ENCODE results near the gene BLMH. TPM values are rescaled to one million over a fixed set of nuclear protein-coding genes. Genes with fewer than 3 reads are reported as not detected.
A peak's percentile ranks its signal among the peaks of the same experiment; 100 is the strongest.

The BLMH gene
- total and polyA plus RNA-seq, 7 donors, result 17.0 to 33.0 (median 23.6) TPM

DNA sequence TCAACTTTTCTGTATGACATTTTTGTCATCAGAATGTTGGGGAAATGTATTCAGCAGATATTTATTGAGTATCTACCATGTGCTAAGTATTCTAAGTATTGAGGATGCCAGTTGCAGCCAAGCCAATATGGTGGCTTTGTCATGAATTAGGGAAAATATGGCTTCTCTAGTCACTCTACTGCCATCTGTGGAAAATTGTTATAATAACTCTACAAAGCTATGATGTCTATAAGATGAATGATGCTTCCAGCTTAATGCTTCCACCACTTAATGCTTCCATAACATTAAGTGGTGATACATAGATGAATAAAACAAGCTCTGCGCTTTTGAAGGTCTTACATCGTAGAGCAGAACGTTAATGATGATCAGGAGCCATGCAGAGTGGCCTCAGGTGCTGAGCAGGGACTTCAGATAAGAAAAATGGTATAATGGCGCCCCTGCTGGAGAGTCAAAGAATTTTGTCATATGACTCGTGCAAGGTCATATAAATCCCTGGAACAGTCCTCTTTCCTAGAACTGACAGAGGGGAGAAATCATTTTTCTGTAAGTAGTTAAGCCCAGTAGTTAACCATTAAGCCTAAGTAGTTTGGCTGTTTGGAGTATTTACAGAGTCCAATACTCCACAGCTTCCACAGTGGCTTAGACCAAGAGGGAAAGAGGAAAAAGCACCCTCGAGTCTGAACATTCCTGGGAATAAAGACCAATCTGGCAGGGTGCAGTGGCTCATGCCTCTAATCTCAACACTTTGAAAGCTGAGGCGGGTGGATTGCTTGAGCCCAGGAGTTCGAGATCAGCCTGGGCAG is 44.8 kb upstream of the BLMH start:
- Histone ChIP-seq H3K36me3 (ENCODE audit: insufficient read depth in 1 of 2, low read depth in 1 of 2) (no peaks in the 10 kb centered on the region), H3K4me3 (no peak overlapping the region), H3K9me3 (no peaks in the 10 kb centered on the region), H3K27me3 (ENCODE audit: insufficient read depth in 3 of 3, low read length in 2 of 3) (peaks cover 0 to 4% (median 0%) of the 10 kb centered on the region in 3 donors), H3K27ac (no peak overlapping the region), H3K4me1 (no peaks in the 10 kb centered on the region)
- intact Hi-C loops (cut with DNase I), result loop anchor here in 1 of 2 donors (5.0 kb wide), 1 partner anchor 234 kb away; no protein-coding TSS in a partner anchor
- ATAC-seq (no peak), DNase-seq (no peak)
- 49 to 61% (median 59%) methylated on average over 8 of the region's 8 CpGs for WGBS, 3 donors
- TF ChIP-seq, protein P1, sequence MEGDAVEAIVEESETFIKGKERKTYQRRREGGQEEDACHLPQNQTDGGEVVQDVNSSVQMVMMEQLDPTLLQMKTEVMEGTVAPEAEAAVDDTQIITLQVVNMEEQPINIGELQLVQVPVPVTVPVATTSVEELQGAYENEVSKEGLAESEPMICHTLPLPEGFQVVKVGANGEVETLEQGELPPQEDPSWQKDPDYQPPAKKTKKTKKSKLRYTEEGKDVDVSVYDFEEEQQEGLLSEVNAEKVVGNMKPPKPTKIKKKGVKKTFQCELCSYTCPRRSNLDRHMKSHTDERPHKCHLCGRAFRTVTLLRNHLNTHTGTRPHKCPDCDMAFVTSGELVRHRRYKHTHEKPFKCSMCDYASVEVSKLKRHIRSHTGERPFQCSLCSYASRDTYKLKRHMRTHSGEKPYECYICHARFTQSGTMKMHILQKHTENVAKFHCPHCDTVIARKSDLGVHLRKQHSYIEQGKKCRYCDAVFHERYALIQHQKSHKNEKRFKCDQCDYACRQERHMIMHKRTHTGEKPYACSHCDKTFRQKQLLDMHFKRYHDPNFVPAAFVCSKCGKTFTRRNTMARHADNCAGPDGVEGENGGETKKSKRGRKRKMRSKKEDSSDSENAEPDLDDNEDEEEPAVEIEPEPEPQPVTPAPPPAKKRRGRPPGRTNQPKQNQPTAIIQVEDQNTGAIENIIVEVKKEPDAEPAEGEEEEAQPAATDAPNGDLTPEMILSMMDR (IDR thresholded peaks at IDR 0.05), result peak; percentile 44

DNA sequence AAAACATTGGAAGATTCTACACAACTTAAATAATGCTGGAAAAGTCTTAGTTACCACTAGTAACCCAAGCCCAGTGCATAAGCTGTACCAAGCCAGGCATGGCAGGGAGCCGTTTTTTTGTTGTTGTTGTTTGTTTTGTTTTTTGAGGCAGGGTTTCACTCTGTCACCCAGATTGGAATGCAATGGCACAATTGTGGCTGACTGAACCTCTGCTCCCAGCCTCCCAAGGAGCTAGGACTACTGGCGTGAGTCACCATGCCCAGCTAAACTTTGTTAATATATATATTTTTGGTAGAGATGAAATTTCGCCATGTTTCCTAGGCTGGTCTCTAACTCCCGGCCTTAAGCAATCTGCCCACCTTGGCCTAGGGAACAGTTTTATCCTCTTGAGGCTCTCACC is 42.7 kb upstream of the BLMH start:
- ATAC-seq (no peak), DNase-seq (no peak)
- Histone ChIP-seq H3K9me3 (no peaks in the 10 kb centered on the region), H3K27ac (no peak overlapping the region), H3K4me1 (no peaks in the 10 kb centered on the region), H3K27me3 (ENCODE audit: insufficient read depth in 3 of 3, low read length in 2 of 3) (peaks cover 0 to 4% (median 0%) of the 10 kb centered on the region in 3 donors), H3K4me3 (no peak overlapping the region), H3K36me3 (ENCODE audit: insufficient read depth in 1 of 2, low read depth in 1 of 2) (no peaks in the 10 kb centered on the region)
- intact Hi-C loops (cut with DNase I), result no loop called here
- 83 to 91% (median 85%) methylated on average over 4 of the region's 4 CpGs for whole genome bisulfite sequencing, 3 donors
- TF ChIP-seq, protein P1 (IDR thresholded peaks at IDR 0.05), result no peak

DNA sequence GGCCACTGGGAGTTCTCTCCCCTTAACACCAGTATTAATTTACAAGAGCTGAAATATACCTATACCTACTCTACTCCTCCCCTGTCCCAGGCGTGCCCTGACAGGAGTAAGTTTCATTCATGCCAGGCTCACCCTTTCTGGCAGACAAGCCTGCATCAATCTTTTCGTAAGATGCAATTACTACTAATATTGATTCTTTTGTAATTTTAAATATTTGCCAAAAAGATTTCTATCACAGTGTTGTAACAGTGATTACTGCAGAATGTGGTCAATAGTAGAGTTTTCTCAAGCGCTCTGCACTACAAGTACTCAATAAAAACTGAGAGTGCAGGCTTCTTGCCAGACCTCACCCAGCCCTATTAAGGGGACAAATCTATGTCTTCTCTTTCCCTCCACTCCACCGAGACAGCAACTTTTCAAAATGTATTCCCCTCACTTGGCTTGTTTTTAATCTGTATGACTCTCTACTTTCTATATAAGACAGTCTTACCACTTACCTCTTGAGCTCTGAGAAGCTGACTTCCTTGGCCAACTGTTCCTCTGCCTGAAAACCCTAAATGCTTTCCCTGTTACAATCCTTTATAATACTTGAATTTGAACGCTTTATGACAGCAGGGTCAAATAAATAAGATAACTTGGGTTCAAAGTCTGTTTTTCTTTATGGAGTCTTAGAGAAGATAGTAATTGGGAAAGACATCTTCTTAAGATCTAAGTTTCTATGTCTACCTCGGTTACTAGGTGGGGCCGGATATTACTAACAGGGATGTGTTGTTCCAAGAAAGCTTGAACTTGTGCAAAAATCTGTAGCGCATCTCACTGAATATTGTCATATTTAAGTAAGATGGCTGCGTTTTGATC is 42.0 kb upstream of the BLMH start, which contains the start of gene TMIGD1:
Gene TMIGD1 (minus strand): TSS at position 555 of the 858 bp plus-strand sequence. CDS start 1,924 bp downstream, outside the sequence.
- H3K9me3 ChIP-seq, result no peaks in the 10 kb centered on the region

DNA sequence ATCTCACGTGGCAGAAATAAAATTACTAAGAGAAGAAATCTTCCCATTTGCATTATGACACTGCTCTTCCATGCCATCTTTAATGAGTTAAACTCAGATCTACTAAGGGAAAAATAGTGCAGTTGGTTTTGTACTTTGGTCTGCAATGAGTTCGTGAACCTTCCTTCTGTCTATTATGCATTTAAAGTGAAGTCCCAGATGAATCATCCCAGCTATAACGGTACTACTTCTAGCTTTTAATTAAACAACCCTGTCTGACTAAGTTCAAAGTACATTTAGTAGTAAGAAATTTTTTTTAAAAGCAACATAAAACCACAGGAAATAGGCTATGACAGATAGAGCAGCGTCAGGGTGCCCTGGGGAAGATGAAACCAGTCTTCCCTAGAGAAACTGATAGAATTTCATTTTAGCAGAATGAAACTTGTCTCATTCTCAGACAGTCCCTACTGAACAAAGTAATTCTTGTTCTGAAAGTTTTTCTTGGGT is 40.4 kb upstream of the BLMH start:
- WGBS, 3 donors, result 53 to 60% (median 57%) methylated on average over 4 of the region's 4 CpGs
- H3K27me3 ChIP-seq (ENCODE audit: insufficient read depth in 3 of 3, low read length in 2 of 3), result peaks cover 0 to 4% (median 0%) of the 10 kb centered on the region in 3 donors
- no peaks in the 10 kb centered on the region for H3K4me1 ChIP-seq
- TF ChIP-seq, protein P1 (IDR thresholded peaks at IDR 0.05), result no peak
- no peak for ATAC-seq
- no peak for DNase-seq
- no peak overlapping the region for H3K27ac ChIP-seq
- no peak overlapping the region for H3K4me3 ChIP-seq
- H3K36me3 ChIP-seq (ENCODE audit: insufficient read depth in 1 of 2, low read depth in 1 of 2), result no peaks in the 10 kb centered on the region
- intact Hi-C loops (cut with DNase I), result no loop called here
- H3K9me3 ChIP-seq, result no peaks in the 10 kb centered on the region

More for the DNA sequence above, 42.0 kb upstream of the BLMH start, which contains the start of gene TMIGD1:
- 89 to 91% (median 91%) methylated on average over 9 of the region's 9 CpGs for WGBS, 3 donors
- ATAC-seq, result no peak
- intact Hi-C loops (cut with DNase I), result no loop called here
- TF ChIP-seq, protein P1 (IDR thresholded peaks at IDR 0.05), result no peak
- Histone ChIP-seq H3K36me3 (ENCODE audit: insufficient read depth in 1 of 2, low read depth in 1 of 2) (no peaks in the 10 kb centered on the region), H3K4me1 (no peaks in the 10 kb centered on the region), H3K27me3 (ENCODE audit: insufficient read depth in 3 of 3, low read length in 2 of 3) (peaks cover 0 to 4% (median 0%) of the 10 kb centered on the region in 3 donors), H3K4me3 (no peak within 1 kb of the TSS), H3K27ac (no peak within 1 kb of the TSS)
- no peak for DNase-seq

All from psoas muscle (tissue), 8 donors.